ENCODE data around the gene EPB41.

The EPB41 gene

GRCh38 chr1:28891256-28891655 lies 23.1 kb upstream of the EPB41 start:
- no peak for DNase-seq

DNA sequence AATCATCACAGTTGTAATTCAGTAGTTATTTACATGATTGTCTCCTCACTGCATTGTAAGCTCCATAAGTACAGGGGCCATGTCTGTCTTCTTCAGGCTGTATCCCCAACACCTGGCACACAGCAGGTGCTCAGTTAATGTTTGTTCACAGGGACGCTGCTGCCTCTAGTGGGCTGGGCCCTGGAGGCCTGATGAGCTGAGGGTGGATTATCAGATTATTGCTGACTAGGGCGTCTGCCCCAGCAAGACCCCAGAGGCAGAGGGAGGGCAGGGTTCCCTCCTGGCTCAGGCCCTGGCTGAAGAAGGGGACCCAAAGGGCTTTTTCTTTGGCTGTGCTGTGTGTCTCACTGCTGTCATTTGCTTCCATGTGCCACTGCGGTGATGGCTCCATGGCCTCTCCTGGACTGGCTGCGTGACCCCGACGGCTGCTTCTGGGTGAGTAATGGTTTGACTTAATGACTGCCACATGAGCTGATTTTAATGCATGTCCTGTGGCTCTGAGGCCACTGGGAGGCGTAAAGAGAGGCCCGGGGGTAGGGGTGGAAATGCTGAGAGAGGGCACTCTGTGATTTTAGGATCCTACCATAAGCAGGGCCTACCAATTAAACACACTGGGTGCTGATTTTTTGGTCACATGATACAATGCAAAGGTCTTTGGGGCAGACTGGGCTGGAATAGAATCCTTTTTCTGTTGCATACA lies 20.8 kb upstream of the EPB41 start:
- DNase-seq, result no peak

DNA sequence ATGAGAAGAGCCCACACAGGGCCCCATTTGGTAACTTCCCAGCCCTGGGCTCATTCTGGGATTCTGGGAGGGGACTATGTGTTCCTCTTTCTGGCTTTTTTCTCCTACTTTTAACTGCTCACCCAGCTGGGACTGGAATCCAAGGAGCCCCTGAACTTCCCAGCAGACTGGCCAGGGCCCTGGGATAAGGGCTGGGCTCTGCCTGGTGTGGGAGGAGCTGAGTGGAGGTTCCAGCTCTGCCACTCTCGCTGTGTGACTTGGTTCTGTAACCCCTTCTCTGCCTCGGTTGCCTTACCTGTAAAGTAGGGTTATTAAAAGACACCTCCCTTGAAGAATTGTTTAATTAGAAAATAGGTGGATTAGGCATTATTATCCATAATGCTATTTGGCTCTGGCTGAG lies 19.6 kb upstream of the EPB41 start:
- DNase-seq, result no peak

DNA sequence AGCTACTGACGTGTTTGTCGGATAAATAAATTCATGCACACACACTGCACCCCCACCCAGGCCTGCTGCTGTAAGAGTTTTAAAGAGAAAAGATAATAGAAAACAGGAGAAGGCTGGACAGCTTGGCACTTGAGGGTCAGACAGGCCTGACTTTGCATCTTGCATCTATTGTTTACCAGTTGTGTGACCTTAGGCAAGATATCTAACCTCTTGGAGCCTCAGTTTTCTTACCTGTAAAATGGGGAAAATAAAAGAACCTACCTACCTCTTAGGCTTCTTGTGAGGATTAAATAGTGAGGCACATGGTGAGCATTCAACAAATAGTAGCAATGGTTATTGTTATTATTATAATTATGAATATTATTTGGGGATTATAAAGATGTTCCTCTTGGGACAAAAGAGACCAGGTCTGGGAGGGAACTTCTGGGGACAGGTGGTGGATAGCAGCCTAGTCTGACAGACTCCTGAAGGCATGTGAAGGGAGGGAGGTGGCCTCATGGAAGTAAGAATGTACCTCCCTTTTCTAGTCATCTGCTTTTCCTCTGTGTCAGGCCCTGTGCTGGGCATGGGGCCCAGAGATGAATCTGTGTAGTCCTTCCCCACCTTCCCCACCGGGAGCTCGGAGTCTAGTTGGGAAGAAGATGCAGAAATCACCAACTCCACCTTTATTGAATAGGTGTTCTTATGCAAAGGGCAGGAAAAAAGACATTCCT lies 18.3 kb upstream of the EPB41 start:
- no peak for DNase-seq

DNA sequence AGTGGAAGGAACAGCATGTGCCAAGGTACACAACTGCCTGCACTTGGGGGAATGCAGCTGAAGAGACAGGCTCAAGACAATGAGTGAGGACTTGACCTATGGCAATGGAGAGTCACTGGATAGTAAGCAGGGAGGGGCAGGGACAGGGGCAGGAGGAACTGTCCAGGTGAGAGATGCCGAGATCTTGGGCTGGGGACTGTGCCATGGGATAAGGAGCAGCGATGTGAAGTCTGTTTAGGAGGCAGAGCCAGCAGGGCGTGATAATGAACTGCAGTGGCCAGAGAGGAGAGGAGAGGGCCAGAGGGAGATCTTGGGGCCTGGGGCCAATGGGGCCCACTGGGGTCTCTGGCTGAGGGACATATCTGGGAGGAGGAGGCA lies 17.8 kb upstream of the EPB41 start:
- DNase-seq, result no peak

DNA sequence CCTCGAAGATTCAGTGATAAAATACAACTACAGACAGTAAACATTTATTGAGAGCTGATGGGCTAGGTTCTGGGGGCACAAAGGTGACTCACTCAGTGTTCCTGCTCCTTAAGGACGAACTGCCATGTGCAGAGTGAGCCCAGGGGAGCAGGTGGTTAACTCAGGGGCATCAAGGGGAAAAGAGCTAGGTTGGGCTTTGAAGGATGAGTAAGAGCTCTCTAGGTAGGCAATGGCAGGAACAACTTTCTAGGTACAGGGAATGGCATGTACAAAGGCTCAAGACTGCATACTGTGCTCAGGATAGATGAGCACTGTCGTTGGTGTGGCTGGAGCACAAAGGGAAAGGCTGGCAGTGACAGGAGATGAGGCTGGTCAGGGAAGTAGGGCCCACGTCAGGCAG lies 16.6 kb upstream of the EPB41 start:
- no peak for DNase-seq

DNA sequence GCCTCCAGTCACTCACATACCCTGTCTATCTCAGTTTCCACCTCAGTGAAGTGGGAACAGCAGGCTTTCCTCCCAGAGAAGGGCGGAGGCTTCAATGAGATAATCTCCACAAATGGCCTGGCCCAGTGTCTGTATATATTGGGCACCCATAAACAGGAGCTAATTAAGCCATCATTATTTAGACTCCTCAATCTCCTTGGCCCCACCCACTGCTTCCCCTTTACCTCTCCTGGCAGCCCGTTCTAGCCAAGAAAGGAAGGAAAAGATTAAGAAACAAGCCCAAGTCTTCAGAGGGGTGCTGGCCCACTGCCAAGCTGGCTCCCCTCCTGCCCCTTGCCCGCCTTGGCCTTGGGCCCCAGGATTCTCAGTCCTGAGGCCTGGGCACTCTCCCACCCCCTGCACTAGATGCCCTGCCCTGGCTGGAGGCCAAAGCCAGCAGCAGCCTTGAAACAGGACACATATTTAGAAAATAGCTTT lies 15.9 kb upstream of the EPB41 start:
- DNase-seq, result no peak

DNA sequence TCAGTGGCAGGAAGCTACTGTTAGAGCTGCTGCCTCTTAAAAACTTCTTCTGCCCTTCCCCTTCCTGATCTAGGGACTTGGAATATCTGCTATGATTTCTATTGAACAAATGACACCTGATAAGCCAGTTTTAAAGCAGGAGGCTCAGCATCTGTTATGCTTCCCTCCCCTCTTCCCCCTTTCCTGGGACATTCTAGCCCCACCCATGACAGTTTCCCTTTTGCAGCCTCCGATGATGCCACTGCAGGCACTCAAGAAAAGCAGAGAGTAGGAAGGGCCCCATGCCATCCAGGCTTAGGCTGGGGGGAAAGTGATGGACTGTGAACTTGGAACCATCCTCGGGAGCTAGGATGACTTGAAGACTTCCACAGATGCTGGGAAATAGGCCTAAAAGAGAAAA lies 15.1 kb upstream of the EPB41 start:
- DNase-seq, result no peak

DNA sequence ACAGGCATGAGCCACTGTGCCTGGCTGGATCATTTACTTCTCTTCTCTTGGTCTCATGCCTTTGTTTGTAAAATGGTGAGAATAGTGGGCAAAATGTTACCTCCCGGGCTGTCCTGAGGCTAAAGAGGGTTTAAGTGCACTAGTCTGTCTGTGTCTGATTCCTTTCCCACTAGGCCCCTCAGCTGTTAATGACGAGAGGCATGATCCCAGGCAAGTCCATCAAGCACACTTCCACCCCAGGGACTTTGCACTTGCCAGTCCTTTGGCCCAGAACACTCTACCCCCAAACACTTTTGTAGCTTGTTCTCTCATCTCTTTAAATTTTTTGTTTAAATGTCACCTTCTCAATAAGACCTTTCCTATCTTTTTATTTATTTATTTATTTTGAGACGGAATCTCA lies 13.8 kb upstream of the EPB41 start:
- no peak for DNase-seq

- no peak for DNase-seq
These were observed 11.6 kb upstream of the EPB41 start for GRCh38 chr1:28902738-28903137.

GRCh38 chr1:28905921-28906666 lies 8.3 kb upstream of the EPB41 start:
- no peak for DNase-seq

DNA sequence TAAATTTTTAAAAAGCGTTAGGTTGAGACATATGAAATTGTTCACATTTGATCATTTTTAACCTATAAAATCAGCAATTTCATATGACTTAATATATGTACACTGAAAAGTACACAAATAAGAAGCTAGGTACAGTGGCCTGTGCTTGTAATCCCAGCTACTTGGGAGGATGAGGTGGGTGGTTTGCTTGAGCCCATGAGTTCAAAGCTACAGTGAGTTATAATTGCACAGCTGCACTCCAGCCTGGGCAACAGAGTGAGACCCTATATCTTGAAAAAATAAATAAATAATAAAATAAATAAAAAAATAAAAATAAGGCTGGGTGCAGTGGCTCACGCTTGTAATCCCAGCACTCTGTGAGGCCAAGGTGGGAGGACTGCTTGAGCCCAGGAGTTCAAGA lies 5.2 kb upstream of the EPB41 start:
- DNase-seq, result no peak

DNA sequence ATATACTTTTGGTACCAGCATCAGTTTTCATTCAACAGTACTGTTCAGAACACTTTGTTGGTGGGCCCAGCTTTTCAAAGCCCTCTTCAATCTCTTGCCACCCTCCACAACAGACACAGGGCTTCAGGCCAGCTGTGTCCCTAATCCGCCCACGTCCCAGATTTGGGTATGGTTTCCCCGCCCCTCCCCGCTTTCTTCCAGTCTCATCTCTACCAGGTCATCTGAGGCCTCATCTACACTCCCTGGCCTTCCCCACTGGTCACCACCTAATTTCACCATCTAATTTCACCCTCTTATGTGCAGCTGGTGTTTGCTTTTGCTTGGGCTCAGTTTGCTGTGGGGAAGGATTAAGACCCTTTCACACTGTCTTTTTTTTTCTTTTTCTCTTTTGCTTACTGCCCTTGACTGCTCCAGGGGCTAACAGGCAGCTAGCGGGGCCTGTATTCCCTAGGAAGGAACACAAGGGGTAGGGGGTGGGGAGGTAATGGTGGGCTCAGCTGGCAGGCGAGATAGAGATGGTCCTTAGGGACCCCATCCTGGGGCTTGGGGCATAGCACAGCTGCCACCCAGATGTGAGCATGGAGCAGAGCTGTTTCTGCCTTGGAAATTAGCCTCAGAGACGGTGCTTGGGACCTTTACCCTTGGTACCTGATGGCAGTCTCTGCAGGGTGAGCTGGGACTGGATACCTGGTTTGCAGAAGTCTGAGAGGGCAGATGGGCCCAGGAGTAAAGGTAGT lies 3.8 kb upstream of the EPB41 start:
- no peak for DNase-seq

GRCh38 chr1:28913786-28914227 lies 562 bp upstream of the EPB41 start:
- DNase-seq, result no peak

- no peak for DNase-seq
These were observed 894 bp downstream of the EPB41 start for GRCh38 chr1:28915031-28915895.

GRCh38 chr1:28917757-28918118 lies 3.4 kb downstream of the EPB41 start:
- DNase-seq, result no peak

- no peak for DNase-seq
These were observed 7.0 kb downstream of the EPB41 start for GRCh38 chr1:28921286-28921869.

- no peak for DNase-seq
These were observed 11.1 kb downstream of the EPB41 start for GRCh38 chr1:28925350-28925891.

DNA sequence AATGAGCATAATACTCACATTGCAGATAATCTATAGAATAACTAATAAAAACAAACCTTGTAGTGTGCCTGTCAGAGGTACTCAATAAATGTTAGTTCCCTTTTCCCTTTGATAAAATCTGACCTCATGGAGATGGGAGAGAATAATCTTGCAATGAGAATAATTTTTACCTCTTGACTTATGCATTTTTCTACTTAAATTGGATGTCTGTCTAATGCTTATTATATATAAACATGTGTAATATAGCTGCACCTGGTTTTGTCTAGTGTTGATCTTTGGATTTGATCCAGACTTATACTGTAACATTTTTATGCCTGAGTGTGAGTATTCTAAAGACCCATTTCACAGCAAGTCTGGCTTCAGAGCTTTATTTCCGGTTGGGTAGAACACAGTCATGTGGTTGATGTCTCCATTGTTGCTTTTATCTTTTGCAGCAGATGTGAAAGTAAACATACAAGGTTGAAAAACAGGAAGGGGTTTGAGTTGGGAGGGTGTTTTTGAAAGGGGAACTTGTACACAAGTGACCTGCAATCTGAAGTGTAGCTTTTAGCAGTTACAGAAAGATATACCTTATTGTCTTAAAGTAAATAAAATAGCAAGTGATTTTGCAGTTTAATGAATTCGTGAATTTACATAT lies 12.4 kb downstream of the EPB41 start:
- DNase-seq, result no peak

GRCh38 chr1:28927266-28927647 lies 12.9 kb downstream of the EPB41 start:
- no peak for DNase-seq
